Frontal cortex (tissue), 4 donors: ENCODE data around the gene MYRFL. TPM values are rescaled to one million over a fixed set of nuclear protein-coding genes. Genes with fewer than 3 reads are reported as not detected.

Source experiments
- DNase-seq, 2 donors: peaks; one replicate each; pipeline ENCODE4 v3.0.0; 2012; ENCODE audit warnings: low spot score in 2 of 2
- FAIRE-seq: peaks from 2 replicates; lab custom pipeline; 2012; peaks lifted over from hg19 to GRCh38; lab: Jason Lieb, UNC
- total RNA-seq: library from RNA; depleted of rRNA; stranded (reverse); fragments of >200 nt; gene quantifications from one replicate; pipeline ENCODE4 v1.2.3, GENCODE V29; 2014
- donor health status: control.
- donor health status: control.
- donor health status: control.

Gene MYRFL
- total RNA-seq, 1 donor from 2014 or later = 0.82 TPM

DNA sequence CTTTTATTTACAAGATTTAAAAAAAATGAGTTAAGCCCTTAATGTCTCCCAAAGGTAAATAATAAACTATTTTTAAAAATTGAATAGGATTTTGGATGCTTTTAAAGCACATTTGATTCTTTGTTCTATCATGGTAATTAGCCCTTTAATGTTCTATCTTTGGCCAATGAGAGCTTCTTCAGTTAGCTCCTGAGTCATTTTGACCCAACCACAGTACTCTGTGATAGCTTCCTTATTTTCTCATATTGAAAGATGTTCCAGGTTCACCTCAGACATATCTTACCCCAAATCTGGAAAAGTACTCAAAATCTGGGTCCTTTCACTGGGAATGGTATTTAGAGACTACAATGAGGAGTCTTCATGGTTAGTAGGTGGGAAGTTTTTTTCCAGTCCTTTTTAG, 98.0 kb downstream of the MYRFL start:
- FAIRE-seq = no peak
- DNase-seq = no peak

DNA sequence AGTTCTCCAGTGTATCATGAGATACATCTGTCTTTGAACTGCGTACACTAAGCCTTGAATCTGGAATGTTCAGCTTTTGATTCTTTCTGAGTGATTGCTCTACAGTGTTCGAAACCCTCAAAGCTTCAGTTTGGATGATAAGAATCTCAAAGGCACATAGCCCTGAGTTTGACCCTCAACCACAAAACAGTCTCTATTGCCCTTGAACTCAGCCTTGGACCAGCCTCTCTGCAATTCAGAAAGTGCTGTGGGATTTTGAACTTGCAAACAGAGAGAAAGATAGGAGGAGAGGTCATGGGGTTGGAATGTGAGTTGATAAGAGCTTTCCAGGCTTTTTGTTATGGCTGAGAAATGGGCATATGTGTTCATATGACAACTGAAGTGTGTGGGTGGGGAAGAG, 100.3 kb downstream of the MYRFL start:
- DNase-seq (no peak), FAIRE-seq (no peak)

DNA sequence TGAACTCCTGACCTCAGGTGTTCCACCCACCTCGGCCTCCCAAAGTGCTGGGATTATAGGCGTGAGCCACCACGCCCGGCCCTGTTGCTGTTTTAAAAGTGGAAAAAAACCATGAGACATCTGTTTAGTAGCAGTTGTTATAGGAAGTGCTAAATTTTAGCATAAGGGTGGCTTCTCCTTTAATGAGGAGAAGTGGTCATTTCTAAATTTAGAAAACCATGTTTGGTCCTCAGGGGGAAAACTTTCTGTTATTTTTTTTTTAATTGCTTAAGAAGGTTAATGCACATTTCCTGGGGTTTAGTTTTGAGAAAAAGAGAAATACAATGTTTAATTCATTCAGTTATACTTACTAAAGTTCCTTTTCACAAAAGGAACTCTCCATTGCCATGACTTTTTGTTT, 102.1 kb downstream of the MYRFL start:
- no peak for FAIRE-seq

DNA sequence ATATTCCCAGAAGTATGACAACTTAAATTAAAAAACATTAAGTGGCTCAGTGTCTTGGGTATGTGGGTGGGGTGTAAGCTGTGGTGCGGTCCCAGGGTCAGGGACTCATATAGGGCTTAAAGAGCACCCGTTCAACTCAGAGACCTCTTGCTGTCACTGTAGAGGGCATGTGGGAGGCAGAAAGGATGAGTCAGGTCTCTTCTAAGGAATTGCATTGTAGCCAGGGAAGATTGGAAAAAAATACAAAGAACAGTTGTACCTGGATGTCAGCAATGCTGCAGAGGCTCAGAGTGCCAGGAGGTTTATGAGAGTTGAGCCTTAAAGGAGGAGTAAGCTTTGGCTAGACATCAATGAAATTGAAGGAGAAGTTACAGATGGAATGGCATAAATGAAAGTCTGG, 104.1 kb downstream of the MYRFL start:
- FAIRE-seq = no peak

More for the DNA sequence above, 102.1 kb downstream of the MYRFL start:
- DNase-seq = no peak

GRCh38 chr12:69929531-69929930, 104.5 kb downstream of the MYRFL start:
- DNase-seq = no peak
- no peak for FAIRE-seq

More for the DNA sequence above, 104.1 kb downstream of the MYRFL start:
- no peak for DNase-seq

GRCh38 chr12:69931569-69931968, 106.5 kb downstream of the MYRFL start:
- DNase-seq = no peak
- FAIRE-seq = no peak

- DNase-seq = no peak
- FAIRE-seq = no peak
Observed at GRCh38 chr12:69932154-69932553, 107.1 kb downstream of the MYRFL start.

- DNase-seq (no peak), FAIRE-seq (no peak)
Observed at GRCh38 chr12:69932676-69933552, 107.9 kb downstream of the MYRFL start.

- DNase-seq (no peak), FAIRE-seq (no peak)
Observed at GRCh38 chr12:69934011-69934410, 109.0 kb downstream of the MYRFL start.

DNA sequence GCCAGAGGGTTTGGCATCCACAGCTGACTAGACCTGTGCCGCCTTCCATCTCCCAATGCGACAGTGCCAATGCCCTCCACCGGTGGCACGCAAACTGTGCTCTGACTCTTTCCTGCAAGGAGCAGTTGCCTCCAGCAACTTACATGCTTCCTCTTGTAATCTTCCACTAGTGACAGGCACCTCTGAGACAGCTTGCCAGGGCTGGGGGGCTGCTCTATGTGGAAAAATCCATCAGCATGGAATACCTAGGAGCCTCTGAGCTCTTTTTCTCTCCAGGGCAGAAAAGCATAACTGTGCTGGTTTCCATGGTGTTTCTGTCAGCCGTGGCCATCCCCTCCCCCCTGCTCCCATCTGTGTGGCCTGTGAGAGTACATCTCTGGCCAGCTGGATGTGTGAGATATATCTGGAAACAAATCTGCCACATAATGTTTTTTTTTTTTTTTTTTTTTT, 110.6 kb downstream of the MYRFL start:
- no peak for FAIRE-seq

GRCh38 chr12:69936214-69936731, 111.2 kb downstream of the MYRFL start:
- no peak for FAIRE-seq
- no peak for DNase-seq

More for the DNA sequence above, 110.6 kb downstream of the MYRFL start:
- no peak for DNase-seq

GRCh38 chr12:69936766-69937165, 111.7 kb downstream of the MYRFL start:
- DNase-seq (no peak), FAIRE-seq (no peak)

DNA sequence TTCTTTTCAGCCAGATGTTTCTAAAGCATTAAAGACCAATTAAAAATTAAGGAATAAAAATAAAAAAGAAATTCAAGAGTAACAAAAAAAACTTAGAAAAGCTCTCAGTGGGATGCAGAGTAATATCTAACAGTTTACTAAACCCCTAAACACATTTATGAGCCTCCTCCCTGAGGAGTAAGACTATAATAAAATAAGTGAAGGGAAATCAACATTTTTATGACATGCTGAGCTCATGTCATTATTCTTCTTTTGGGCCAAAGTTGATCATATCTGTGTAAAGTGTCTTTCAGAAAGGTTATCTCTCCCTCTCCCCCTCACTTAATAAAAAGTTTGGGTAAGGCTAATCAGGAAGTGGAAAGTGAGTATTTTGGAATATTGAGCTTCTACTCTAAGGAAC, 122.1 kb downstream of the MYRFL start:
- FAIRE-seq (no peak), DNase-seq (no peak)

DNA sequence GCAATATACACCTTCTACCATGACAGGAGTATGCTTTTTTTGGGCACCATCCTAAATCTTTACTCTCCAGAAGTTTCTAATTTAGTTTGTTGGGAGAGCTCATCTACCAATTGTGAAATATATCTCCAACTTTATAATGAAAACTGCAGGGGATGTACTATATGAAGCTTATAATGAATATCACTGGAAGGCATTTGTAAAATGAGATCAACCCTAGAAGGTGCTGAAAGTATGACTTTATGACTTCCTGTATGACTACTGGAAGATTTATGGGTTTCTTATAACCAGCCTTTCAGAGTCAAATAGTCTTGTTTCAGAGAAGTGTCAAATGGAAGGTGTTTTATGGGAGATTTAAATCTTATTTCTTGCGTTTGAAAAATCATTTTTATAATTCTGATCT, 122.9 kb downstream of the MYRFL start:
- no peak for FAIRE-seq
- no peak for DNase-seq

DNA sequence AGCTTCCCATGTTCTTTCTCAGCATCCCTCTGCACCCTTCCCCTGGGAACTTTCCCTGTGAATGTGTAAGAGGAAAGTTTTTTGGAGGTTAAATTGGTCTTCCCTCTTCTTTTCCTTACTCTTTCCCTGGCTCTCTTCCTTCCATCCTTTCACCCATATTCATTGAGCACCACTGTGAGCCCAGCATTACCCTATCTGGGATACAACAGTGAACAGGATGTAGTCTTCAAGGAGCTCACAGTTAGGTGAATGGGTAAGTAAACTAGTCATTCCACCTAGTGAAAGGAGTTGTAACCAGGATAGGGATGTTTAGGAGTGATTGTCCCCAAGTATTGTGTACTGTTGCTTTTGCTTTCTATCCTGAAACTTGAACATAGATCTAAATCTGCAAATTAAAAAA, 123.8 kb downstream of the MYRFL start:
- no peak for FAIRE-seq
- no peak for DNase-seq

DNA sequence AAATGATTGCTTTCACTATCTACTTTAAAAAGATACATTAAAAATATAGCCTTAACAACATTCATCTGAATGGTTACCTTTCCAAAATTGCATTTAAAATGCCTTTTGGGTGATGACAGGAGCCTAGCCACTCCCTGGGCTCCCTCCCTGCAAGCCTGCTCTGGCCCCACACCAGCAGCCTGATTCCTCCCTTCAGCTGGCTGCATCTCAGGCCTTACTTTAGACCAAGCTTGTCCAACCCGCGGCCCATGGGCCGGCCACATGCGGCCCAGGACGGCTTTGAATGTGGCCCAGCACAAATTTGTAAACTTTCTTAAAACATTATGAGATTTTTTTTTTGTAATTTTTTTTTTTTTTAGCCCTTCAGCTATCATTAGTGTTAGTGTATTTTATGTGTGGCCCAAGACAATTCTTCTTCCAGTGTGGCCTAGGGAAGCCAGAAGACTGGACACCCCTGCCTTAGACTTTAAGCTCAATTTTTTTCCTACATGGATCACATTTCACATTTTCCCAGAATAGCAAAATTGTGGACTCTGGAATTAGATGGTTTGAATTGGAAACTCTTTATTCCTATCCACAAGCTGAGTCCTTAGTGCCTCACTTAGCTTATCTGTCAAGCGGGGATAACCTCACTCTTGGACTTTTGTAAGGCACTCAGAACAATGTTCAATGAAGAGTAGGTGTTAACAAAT, 124.4 kb downstream of the MYRFL start:
- FAIRE-seq = no peak
- DNase-seq = no peak

DNA sequence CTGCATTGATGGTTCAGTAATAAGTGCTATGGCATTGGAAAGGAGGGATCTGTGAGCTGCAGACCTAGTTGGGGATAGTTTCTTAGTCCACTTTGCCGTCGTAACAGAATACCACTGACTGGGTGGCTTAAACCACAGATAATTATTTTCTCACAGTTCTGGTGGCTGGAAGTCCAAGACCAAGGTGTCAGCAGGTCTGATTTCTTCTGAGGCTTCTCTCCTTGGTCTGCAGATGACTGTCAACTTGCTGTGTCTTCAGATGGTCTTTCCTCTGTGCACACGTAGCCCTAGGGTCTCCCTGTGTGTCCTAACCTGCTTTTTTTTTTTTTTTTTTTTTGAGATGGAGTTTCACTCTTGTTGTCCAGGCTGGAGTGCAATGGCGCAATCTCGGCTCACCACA, 126.1 kb downstream of the MYRFL start:
- no peak for FAIRE-seq
- DNase-seq = no peak

DNA sequence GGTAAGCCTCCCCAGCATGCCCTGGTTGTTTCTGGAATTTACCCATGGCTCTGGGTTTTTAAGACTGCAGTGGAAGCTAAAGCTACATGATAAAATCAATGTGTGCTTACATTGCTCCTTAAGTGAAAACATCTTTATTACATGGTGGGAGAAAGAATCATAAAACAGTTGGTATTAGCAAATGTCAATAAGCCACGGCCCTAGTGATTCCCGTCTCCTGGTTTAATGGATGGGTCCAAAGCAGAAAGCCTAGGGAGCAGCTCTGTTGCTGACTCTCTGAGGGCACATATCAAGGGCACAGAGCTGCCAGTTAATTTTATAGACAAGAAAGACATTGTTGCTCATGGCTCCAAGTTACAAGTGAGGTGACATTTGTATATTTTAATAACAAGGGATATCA, 127.9 kb downstream of the MYRFL start:
- DNase-seq (no peak), FAIRE-seq (no peak)

DNA sequence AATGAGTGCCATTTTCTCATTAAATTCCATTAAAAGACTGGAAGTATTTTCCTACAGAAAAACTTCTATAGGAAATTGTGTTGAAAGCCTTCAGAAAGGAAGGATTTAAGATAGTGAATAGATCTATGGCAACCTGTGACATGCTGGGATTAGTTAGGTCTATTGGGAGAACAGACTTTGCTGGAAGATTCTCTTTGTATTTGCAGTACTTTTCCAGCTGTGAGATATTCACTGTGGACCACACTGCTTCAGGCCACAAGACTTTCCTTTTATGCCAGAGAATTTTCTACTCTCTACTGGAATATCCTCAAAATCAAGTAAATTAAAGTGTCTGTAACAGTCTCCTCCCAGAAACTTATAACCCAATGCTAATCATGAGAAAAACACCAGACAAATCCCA, 136.2 kb downstream of the MYRFL start:
- no peak for FAIRE-seq
- DNase-seq = no peak

DNA sequence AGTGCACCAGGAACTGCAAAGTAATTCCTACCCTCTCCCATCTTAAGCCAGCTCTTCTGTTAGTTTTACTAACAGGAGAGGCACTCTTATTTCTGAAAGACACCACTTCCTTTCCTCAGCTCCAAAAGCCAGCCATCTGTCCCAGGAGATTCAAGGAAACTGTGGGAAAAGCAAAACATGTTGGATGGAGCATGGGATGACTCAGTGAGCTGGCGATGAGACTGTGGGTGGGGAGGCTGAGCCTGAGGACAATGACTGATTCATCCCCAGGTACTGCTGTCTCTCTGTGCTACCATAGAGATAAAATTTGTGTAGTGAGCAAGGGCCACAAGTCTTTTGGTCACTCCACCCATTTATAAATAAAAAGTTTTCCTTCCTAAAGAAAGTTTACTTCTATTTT, 141.4 kb downstream of the MYRFL start:
- DNase-seq = no peak
- FAIRE-seq = no peak

- FAIRE-seq (no peak), DNase-seq (no peak)
Observed at GRCh38 chr12:69966839-69967238, 141.8 kb downstream of the MYRFL start.
